Cerebellar nuclear complex (tissue), 1 donor: ENCODE data around the gene RUFY1.
"Not testable (repeated sequence)": the region's sequence is repeated elsewhere in the genome, so short reads cannot be mapped to it uniquely, and the experiment has no call there.

Source experiments
- DNase-seq, 2 experiments: peaks; one replicate each; lab custom pipeline; 2025; lab: John Stamatoyannopoulos, UW

Gene RUFY1

DNA sequence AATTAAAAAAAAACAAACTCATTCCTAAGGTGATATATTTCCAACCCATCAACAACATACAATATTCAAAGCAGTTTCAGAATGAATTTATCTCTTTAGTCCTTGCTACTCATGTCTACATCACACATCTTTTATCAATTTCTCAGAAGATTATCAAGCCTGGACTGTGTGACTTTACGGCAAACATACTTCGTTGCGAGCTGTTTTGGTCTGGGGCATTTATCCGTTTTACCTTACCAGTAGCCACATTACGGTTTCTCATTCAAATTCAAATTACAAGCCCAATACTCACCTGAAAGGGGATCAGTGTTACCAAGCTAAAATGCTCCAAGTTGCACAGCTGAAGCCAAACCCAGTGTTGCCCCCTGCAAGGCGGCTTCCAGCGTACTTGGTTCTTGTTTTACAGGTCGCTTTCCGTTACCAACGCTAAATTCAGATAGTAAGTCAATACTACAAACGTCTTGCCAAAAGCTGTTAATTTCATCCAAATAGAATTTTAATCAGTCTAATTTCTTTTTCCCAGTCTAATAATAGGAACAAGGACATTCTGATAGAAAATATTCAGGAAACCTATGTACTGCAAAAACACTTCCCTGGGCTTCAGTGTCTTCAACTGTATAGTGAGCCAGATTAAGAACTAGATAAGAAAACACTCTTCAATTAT is 71.3 kb downstream of the RUFY1 start:
- DNase-seq, result no peak

DNA sequence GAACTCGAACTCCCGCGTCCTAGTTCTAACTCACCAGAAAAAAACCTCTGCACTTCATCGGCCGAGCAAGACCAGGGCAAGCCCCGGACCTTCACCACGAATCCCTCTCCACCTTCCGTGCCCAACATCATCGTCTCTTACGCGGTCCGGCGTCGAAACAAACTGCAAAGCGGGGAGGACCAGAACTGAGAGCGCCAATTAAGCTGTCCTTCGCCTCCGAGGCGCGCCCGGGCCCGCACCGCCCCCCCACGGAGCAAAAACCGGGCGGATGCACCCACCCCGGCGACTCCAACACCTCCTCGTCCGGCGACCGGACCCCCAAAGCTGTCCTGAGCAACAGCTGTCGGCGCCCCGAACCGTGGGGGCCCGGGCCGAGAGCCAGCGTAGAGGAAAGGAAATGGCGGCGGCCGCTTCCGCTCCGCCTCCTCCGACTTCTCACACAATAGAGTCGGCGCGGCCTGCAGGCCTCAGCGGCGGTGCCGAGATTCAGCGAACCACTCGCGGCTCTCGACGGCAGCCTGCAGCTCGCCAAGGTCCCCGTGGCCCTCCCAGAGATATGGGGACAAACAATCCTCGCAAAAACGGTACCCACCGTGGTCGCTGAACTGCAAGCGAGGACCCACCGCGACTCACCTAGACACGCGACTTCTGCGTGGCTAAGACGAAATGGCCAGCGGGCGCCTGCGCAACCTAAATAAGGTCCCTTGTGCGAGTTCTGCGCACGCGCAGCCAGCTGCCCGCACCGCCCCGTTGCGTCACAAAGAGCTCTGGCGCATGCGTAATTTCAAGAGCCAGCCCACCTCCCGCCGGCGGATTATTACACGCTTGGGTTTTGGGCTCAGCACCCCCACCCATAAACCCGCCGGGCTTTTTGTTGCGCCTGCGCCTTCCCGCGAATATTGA is 72.9 kb downstream of the RUFY1 start, which contains the start of gene HNRNPH1:
TSS of gene HNRNPH1 (minus strand) at position 669 of the 903 bp plus-strand sequence. CDS start at position 131, 538 bp downstream.
- peak; percentile 79 to 89 for DNase-seq

GRCh38 chr5:179623906-179624741 is 73.8 kb downstream of the RUFY1 start:
- no peak for DNase-seq

- no peak for DNase-seq
These were observed 74.5 kb downstream of the RUFY1 start for GRCh38 chr5:179624841-179625271.

GRCh38 chr5:179633501-179634369 is 83.4 kb downstream of the RUFY1 start:
- not testable (repeated sequence) for DNase-seq

DNA sequence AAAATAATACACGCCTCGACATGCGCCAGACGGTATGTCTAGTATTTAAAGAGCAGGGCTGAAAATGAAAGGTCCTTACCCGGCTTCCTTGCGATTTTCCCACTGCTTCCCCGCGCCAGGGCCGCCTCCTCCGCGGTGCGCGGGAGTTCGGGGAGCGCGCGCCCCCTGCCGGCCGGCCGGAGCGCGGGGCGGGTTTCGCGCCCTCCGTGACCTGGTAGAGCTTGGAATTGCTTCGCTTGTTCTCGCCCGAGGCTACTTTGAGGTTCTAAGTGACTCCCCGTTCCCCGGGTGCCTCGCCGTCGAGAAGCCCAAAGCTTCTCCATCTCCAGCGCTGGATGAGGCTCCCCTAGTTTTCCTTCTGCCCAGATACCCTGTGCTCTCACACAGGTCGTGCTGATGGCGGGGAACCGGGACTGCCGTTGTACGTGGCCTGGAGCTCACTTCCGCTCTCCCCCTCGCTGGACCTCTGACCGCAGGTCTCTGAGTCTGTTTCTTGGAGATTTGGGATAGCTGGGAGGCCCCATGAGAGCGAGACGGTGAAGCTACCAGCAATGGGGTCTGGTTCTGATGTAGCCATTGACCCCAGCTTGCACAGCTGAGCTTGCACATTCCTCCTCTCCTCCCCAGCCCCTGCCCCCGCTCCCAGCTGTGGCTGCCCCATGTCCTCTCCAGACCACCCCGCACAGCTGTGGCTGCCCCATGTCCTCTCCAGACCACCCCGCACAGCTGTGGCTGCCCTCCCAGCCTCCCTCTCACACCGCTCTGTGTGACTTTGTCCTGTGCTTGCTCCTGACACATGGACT is 84.2 kb downstream of the RUFY1 start:
- not testable (repeated sequence) for DNase-seq

- DNase-seq, result not testable (repeated sequence)
These were observed 88.9 kb downstream of the RUFY1 start for GRCh38 chr5:179639296-179639695.

DNA sequence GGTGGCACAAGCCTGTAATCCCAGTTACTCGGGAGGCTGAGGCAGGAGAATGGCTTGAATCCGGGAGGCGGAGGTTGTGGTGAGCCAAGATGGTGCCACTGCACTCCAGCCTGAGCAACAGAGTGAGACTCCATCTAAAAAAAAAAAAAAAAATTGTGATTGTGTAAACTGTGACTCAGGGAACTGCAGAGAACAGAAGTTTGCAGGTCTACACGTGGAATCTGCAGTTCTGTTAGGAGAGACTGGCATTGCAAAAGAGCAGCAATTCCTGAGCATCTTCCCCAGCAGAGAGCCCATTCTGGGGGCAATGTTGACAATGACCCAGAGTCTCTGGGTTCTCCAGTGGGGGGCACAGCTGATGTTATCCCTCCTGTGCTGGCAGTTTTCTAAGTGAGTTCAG is 91.4 kb downstream of the RUFY1 start:
- not testable (repeated sequence) for DNase-seq

GRCh38 chr5:179642626-179643025 is 92.3 kb downstream of the RUFY1 start:
- not testable (repeated sequence) for DNase-seq

DNA sequence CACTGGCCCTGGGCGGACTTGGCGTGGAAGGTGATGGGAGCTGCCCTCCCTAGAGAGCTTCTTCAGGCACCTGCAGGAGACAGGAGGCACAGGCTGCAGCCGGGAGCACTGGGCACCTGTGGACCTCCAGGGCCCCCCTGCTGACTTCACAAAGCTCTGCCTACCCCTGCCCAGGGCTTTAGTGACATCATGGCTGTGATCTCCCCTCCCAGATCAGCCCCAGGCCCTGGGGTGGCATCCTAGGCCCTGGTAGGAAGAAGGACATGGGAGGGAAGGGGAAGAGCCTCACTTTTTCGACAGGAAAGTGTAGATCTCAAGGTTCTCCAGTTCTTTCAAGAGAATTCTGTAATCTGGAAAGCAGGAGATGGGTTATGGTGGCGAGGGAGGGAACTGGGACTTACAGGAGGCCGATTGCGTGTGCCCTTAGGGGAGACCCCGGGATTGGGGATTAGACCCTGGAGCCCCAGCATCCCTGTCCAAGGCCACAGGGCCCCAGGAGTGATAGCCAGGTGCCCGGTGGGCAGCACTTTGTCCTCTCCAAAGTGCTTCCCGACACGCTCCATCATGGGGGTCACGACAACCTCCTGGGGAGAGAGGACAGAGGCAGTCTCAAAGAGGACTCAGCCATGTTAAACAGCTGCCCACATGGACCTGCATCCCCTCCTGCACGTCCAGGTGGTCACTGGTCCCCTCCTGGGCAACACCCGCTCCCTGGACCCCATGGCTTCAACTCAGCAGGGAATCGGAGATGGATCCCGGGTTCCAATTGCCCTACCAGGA is 93.0 kb downstream of the RUFY1 start:
- DNase-seq, result not testable (repeated sequence)

- DNase-seq, result not testable (repeated sequence)
These were observed 94.4 kb downstream of the RUFY1 start for GRCh38 chr5:179644766-179645165.

DNA sequence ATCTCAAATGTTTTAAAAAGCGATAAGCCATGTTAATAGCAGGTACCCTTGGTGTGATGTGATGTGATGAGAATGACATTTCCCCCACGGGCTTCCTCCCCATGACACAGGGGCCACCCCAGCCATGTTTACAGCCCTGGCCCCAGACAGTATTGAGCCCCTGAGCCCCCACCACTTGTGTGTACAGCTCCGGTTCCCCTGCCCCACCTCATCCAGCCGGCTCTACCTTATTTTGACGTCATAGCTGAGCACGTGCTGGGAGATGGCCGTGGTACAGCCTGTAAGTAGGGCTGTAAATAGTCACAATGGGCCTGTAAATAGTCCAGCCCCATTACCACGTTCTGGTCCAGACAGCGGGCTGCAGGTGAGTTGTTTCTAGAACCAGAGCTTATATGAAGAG is 98.1 kb downstream of the RUFY1 start:
- DNase-seq, result no peak

- DNase-seq, result not testable (repeated sequence)
These were observed 98.9 kb downstream of the RUFY1 start for GRCh38 chr5:179649166-179649703.

DNA sequence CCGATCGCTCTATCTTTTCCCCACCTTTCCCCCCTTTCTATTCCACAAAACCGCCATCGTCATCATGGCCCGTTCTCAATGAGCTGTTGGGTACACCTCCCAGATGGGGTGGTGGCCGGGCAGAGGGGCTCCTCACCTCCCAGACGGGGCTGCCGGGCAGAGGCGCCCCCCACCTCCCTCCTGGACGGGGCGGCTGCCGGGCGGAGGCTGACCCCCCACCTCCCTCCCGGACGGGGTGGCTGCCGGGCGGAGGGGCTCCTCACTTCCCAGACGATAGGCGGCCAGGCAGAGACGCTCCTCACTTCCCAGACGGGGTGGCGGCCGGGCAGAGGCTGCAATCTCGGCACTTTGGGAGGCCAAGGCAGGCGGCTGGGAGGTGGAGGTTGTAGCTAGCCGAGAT is 99.9 kb downstream of the RUFY1 start:
- DNase-seq, result not testable (repeated sequence)

GRCh38 chr5:179653135-179653534 is 102.8 kb downstream of the RUFY1 start:
- not testable (repeated sequence) for DNase-seq

- not testable (repeated sequence) for DNase-seq
These were observed 107.2 kb downstream of the RUFY1 start for GRCh38 chr5:179657302-179658178.

DNA sequence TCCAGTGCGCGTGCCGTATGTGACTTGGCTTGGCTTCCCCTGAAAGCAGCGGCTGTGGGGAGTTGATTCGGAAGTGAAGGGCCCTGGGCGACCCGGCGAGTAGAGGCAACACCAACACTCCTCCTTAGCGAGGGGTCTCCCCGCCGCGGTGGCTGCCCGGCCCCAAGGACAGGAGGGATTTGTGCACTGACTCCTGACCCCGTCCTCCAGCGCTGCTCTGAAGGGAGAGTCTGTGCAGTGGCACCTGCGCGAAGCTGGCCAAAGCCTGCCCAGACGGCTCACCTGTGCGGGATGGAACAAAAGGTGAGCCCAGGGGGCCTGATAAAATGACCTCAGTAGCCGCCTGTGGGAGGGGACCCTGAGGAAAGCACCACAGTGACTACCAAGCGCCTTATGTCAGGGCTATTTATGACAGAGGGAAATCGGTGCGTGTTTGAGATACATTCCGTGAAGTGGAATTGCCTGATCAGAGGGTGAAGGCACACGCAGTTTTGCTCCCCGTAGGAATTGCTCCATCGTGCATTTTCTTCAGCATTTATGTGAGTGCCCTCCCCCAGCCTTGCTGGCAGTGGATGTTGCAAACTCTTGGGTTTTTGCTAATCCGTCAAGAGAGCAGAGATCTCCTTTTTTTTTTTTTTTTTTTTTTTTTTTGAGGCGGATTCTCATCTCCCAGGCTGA is 108.0 kb downstream of the RUFY1 start:
- peak in 1 of 2 experiments; percentile 3 for DNase-seq
